ENCODE measurements around the gene SNX1.
"Not testable (repeated sequence)": the region's sequence is repeated elsewhere in the genome, so short reads cannot be mapped to it uniquely, and the experiment has no call there.

The SNX1 gene, protein sequence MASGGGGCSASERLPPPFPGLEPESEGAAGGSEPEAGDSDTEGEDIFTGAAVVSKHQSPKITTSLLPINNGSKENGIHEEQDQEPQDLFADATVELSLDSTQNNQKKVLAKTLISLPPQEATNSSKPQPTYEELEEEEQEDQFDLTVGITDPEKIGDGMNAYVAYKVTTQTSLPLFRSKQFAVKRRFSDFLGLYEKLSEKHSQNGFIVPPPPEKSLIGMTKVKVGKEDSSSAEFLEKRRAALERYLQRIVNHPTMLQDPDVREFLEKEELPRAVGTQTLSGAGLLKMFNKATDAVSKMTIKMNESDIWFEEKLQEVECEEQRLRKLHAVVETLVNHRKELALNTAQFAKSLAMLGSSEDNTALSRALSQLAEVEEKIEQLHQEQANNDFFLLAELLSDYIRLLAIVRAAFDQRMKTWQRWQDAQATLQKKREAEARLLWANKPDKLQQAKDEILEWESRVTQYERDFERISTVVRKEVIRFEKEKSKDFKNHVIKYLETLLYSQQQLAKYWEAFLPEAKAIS

DNA sequence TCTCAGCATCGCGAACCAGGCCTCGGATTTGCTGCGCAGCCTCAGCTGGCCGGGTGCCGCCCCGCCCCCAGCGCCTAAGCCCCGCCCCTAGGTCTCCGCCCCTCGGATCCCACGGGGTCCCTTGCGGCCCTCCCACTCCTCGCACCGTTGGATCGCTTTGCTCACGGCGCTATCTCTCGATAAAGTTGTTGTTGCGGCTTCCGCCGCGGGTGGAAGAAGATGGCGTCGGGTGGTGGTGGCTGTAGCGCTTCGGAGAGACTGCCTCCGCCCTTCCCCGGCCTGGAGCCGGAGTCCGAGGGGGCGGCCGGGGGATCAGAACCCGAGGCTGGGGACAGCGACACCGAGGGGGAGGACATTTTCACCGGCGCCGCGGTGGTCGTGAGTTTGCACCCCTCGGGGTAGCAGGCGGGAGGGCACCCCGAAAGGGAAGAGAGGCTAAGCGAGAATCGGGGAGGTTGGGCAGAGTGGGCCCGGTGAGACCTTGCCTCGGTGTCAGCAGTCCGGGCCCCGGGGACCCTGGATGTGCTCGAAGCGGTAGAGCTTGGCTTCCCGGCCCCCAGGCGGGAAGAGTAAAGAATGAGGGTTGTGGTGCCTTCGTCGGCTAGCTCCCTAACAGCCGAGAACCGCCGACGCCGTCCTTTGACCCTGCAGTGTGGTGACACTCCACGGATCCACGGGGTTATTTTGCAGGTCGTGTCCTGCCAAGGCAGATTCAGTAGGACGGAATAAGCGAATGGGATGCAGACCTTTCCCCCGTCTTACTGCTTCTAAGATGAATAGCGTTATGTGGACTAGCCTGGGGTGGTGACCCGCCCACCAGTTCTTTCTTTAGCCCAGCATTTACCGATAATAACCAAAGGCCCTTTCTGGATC lies at the start of gene SNX1:
SNX1 (plus strand) TSS at position 188 of the 873 bp plus-strand sequence; CDS start at position 220, 32 bp downstream.
- peak; percentile 81 for DNase-seq (ENCODE audit: low read depth, low spot score)

DNA sequence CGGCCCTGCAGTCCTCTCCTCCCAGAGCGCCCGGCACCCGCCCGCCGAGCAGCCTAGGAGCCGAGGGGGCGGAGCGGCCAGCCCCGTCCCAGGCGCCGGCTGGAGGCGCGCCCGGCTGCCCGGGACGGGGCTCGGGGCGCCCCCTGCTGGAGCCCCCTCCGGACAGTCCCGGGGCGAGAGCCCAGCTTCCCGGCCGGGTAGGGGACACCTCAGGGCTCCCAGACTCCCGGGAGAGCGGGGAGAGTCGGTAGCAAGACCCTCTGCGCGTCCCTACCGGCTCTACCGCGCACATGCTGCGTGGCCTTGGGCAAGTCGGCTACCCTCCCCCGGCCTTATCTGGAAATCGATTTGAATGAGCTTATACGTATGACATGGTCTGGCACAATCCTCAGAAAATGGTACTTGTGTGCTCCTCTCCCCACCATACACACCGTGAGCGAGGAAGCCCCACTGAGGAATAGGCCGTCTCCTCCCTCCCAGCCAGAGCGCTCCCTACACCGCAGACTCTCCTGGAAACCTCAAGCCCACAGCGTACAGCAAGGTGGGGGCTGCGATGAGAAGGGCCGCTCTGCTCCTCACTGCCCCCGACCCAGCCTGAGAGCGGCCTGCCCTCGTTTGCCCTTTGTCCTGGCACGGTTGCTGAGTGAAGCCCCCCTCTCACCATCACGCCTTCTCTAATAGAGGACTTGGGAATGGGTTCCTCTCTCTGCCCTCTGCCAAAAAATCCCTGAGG lies 49.2 kb upstream of the SNX1 start, which contains the start of gene DAPK2:
DAPK2 (minus strand) TSS at position 65 of the 733 bp plus-strand sequence. CDS start 6,224 bp downstream, outside the sequence.
- peak; percentile 24 for DNase-seq (ENCODE audit: low read depth, low spot score)

DNA sequence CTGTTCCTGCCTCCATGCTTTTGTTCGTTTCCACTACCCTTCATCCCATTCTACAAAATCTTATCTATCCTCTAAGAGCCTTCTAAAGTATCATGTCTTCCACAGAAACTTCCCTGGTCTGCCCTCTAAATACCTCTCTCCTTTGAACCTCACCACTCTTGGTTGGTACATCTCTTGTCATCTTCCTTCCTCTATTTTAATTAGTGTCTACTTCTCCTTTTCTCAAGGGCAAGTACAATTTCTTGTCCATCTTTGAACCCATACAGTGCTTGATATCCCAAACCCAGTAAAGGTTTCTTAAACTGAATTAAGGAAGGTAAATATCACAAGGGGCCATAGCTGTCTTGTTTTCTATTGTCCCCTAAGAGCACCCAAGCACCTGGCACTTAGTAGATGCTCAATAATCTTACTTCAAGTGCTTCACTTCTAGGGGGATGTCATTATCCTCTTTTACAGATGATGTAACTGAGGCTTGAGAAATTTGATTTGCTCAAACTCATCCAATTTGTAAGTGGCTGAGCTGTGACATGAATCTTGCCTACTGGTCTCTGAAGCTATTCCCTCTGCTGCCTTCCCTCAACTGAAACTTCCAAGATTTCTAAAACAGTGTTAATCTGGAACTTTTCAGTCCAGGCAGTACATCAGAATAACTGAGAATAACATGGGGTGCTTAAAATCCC lies 46.9 kb upstream of the SNX1 start:
- DNase-seq (ENCODE audit: low read depth, low spot score) = no peak

DNA sequence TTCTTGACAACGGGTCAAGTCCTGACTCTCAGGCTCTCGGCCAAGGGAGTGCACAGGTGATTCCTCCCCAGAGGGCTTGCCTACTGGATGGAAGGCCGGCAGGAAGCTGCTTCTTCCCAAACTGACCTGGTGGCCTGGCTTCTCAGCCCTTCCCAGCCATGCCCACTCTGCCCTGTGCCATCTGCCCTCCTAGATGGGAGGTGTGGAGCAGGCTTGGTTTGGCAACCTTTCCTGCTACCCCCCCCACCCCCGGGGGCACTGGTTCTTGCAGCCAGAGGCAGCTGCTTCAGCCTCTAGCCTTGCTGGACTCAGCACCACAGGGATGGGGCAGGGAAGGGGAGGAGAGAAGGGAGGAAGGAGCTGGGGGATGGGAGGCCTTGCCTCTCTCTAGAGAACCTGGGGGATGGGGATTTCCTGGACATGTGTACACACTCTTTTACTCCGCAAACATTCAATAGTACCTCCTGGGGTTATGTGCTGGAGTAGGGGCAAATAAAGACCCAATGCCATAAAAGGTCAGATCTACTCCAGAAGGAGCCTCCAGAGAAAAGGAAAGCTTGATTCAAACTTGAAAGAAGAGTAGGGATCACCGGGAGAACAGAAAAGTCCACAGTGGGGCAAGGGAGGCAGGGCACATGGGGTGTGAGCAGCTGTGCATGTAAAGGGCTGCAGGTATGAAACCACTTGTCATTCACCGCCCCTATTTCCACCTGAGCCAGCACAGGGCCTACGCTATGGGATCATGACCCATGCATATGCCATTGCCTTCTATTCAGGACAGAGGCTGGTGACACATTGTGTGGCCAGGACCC lies 45.3 kb upstream of the SNX1 start:
- no peak for DNase-seq (ENCODE audit: low read depth, low spot score)

DNA sequence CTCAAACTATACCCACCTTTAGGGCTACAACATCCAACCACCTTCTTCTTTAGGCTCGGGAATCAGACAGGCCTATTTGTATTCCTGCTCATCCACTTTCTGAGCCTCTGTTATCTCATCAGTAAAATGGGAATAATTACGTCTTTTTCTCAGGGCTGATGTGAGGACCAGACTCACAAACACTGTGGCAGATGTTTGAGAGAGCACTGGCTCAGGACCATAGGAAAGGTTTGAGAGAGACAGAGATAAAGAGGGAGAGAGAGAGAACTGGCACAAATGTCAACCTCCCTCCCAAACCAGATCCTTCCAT lies 44.7 kb upstream of the SNX1 start:
- DNase-seq (ENCODE audit: low read depth, low spot score) = no peak

DNA sequence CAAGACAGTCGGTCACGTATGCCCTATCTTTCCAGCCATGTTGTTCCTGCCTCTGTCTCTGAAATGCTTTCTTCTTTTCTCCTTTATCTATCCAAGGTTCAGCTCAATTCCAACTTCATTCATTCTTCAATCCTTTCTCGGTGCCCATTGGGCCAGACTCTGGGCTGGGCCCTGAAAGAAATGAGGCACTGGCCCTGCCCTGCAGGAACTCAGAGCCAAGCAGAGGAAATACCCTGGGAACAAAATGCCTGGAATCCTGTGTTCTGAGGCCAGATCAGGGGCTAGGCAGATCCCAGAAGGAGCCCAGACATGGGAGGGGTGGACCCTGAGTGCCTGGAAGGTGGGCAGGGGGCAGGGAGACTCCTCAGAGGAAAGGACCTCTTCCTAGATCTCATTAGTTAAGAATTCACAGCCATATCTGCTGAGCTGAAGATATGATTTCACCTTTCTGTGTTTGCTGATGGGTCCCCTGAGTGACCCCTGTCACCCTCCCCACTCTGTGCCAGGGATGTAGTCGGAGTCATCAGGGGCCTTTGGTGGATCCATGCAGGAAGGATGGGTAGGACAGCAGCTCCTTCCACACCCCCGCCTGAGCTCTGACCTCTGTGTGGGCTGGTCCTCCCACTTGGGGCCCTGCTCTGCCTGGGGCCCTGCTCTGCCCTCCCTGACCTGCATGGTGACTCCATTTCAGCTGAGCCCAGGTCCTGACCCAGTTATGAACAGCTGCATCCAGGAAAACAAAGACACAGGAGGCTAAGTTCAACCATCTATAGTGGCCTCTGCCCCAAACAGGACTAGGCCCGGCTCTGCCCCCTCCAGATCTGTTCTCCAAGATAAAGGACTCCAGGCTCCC lies 44.1 kb upstream of the SNX1 start:
- no peak for DNase-seq (ENCODE audit: low read depth, low spot score)

DNA sequence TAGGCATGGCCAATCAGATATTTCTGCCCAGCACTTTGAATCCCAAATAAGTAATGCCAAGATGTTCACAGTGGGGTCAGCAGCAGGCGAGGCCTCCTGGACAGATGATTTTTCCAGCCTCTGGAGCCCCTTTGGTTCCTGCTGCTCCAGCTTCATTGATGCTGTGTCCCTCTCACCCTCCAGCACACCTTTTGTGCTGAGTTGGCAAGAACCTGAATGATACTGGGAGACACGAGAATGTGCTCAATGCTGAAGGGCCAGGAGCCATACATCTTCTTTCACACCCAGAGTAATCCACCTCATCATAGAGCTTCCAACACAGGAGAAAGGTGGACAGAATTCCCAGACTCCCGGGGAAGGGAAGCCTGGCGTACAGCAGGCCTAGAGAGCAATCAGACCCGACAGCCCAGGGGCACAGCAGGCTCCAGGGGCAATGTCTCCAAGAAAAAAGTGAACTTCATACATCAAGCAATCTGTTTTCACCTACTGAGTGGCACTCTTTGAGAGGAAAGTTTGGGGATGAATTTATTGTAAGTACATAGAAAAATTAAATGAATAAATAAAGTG lies 42.8 kb upstream of the SNX1 start:
- no peak for DNase-seq (ENCODE audit: low read depth, low spot score)

DNA sequence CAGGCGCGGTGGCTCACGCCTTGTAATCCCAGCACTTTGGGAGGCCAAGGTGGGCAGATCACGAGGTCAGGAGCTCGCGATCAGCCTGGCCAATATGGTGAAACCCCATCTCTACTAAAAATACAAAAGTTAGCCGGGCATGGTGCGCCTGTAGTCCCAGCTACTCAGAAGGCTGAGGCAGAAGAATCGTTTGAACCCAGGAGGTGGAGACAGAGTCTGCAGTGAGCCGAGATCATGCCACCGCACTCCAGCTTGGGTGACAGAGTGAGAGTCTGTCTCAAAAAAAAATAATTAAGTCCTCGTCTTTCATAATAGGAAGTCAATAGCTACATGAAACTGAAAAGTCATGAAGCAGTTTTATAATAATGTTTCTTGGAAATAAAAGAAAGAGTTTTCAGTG lies 42.1 kb upstream of the SNX1 start:
- DNase-seq (ENCODE audit: low read depth, low spot score) = not testable (repeated sequence)

DNA sequence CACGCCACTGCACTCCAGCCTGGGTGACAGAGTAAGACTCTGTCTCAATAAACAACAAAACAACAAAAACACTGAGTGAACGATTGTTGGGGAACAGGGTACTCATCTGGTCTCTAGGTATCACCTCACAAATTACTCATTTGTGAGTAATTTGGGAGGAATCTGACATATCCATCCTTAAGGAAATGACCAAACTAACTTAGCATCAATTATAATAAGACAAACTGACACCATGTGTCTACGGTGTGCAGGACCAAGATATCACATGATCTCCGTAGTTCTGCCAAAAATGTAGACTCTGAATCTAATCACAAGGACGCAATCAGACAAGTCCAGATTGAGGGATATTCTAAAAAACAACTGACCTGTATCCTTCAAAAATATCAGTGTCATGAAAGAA lies 37.5 kb upstream of the SNX1 start:
- no peak for DNase-seq (ENCODE audit: low read depth, low spot score)

DNA sequence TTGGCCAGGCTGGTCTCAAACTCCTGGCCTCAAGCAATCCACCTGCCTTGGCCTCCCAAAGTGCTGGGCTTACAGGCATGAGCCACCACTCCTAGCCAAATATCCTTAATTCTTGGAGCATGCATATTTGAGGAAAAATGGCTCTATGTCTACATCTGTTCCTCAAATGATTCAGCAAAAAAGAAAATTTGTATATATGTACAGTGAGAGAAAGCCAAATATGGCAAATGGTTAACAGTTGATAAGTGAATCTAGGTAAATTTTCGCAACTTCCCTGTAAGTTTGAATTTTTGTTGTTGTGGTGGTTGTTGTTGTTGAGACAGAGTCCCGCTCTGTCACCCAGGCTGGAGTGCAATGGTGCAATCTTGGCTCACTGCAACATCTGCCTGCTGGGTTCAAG lies 36.7 kb upstream of the SNX1 start:
- not testable (repeated sequence) for DNase-seq (ENCODE audit: low read depth, low spot score)

DNA sequence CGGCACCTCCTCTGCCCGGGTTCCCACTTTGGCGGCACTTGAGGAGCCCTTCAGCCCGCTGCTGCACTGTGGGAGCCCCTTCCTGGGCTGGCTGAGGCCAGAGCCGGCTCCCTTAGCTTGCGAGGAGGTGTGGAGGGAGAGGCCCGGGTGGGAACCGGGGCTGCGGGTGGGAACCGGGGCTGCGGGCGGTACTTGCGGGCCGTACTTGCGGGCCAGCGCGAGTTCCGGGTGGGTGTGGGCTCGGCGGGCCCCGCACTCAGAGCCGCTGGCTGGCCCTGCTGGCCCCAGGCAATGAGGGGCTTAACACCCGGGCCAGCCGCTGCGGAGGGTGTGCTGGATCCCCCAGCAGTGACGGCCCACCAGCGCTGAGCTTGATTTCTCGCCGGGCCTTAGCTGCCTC lies 35.1 kb upstream of the SNX1 start:
- DNase-seq (ENCODE audit: low read depth, low spot score) = no peak

DNA sequence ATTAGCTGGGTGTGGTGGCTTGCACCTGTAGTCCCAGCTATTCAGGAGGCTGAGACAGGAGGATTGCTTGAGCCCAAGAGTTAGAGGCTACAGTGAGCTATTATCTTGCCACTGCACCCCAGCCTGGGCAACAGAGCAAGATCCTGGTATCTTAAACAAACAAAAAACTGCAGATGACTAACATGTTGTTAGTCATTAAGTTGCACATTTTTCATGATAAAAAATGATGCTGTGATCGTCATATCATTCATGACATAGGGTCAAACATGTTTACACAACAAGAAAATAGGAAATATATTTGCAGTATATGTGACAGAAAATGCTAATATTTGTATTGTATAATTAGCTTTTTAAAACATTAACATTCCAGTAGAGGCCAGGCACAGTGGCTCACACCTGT lies 29.3 kb upstream of the SNX1 start:
- DNase-seq (ENCODE audit: low read depth, low spot score) = no peak

DNA sequence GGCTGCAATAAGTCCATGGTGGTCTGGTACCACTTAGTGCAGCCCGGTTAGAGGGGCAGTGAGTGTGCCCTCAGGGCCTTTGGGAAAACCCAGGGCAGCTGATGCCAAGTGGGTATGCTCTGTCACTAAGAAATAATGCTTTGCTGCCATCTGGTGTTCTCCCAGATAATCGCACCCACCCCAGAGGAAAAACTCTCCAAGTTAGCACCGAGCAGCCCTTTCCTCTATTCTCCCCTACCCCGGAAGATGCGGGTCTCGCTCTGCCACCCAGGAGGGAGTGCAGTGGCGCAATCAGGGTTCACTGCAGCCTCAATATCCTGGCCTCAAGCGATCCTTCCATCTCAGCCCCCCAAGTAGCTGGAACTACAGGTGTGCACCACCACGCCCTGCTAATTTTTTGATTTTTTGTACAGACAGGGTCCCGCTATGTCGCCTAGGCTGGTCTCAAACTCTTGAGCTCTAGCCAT lies 28.2 kb upstream of the SNX1 start:
- peak; percentile 39 for DNase-seq (ENCODE audit: low read depth, low spot score)

DNA sequence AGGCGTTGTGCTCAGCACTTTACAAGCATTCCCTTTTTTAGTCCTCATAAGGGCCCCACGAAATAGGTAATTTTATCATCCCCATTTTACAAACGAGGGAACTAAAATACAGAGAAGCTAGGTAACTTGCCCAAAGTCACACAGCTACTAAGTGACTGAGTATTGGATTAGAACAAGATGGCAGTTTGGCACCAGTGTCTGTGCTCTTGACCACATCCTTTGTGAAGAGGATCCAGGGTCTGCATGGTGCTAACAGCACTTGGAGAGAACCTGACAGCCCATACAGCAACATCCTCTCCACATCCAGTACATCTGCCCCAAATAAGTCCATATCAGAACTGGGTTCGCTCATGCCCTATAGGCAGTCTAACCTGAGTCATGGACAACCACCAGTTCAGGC lies 27.6 kb upstream of the SNX1 start:
- no peak for DNase-seq (ENCODE audit: low read depth, low spot score)

DNA sequence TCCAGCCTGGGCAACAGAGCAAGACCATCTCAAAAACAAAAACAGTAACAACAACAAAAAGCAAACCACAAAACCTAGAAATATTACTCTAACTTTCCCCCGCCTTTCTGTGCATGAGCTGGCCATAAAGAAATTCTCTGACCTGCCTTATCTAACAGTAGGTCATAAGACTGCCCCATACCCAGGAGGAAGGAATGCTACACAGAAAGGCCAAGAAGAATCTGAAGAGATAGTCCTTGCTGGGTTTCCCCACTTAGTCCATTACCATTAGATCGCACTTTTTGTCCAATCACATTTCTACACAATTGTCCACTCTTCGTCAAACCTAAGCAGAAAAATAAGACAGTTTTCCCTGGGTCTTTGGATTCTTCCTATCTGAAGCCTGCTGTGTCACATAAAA lies 25.7 kb upstream of the SNX1 start:
- DNase-seq (ENCODE audit: low read depth, low spot score) = no peak

DNA sequence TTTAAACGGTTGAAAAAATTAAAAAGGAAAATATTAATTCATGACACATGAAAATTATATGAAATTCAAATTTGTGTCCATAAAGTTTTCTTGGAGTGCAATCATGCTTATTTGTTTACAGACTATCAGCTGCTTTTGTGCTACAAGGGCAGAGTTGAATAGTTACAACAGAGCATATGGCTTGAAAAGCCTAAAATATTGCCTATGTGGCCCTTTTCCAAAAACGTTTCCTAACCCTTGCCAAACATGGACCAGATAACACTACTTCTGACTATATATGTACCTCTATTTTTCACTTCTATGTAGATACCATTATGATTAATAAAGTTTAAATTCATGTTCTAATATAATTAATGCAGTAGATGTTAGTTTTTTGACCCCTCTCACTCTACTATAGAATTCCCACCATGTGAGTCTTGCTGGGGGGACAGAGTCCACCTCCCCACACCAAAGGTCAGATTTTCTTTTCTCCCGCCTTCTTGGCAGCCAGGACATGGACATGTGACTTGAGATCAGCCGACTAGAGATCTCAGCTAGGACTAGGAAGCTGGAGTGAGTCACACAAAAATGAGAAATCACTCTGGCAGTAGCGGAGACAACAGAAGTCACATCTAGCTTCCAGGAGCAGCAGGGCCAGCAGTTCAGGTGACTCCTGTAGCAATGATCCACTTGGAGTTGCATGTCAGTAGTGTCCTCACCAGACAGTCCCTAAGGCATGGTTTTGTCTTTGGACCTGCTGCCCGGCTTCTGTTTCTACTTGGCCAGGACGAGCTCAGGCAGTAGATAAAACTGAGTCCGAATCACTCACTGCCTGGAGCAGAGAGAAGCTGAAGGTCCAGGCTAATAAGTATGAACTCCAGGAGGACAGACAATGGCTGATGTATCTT lies 24.6 kb upstream of the SNX1 start:
- DNase-seq (ENCODE audit: low read depth, low spot score) = no peak

DNA sequence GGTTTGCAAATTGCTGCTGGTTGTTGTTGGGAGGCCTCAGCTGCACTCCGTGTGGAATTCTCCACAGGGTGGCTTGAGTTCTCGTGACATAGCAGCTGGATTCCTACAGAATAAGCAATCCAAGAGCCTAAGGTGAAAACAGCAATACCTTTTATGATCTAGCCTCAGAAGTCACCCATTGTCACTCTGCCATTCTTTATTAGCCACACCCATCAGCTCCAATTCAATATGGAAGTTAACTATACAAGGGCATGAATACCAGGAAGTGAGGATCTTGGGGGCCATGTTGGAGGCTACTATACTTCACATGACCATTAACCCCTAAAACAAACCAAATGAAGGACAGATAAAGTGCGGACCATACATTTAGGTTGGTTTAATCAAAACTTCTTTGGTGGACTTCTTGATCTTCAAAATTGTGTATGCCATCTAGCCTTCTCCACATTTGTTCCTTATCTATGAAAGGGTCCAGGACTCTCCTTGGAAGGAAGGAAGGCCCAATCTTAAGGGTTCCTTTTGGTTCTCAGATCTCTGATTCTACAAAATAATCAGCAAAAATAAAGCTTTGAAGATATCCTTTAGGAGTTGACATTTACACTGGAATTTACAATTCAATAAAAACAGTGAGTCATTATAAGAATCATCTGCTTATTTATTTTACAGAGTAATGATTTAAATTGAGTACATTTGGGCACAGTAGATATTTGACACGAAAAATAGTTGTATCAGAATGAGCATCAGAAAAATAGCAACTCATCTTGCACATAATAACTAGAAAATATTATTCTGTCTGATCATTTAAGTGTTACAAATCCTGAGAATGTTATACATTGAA lies 23.6 kb upstream of the SNX1 start:
- no peak for DNase-seq (ENCODE audit: low read depth, low spot score)
